GM10266 (cell line): ENCODE results near the gene PRKCH.

ENCODE experiments used
- DNase-seq: peaks from one replicate; pipeline ENCODE4 v3.0.0; 2012; ENCODE audit errors: extremely low spot score
- CTCF ChIP-seq: IDR thresholded peaks from 2 replicates; pipeline ENCODE4 v1.5.1; 2012; ENCODE audit warnings: mild to moderate bottlenecking, low read depth; ENCODE audit not compliant: control insufficient read depth, insufficient read depth; ENCODE audit errors: missing control alignments

The PRKCH gene

GRCh38 chr14:61492474-61492873 lies 171.1 kb downstream of the PRKCH start:
- TF ChIP-seq CTCF, result no peak
- no peak for DNase-seq

- TF ChIP-seq CTCF, result no peak
- DNase-seq, result no peak
These were observed 171.9 kb downstream of the PRKCH start for GRCh38 chr14:61493239-61493638.

GRCh38 chr14:61494018-61494417 lies 172.6 kb downstream of the PRKCH start:
- no peak for TF ChIP-seq CTCF
- DNase-seq, result no peak

- no peak for DNase-seq
- TF ChIP-seq CTCF, result no peak
These were observed 174.4 kb downstream of the PRKCH start for GRCh38 chr14:61495809-61496208.

GRCh38 chr14:61498303-61498702 lies 176.9 kb downstream of the PRKCH start:
- no peak for TF ChIP-seq CTCF
- DNase-seq, result no peak

GRCh38 chr14:61498811-61499210 lies 177.4 kb downstream of the PRKCH start:
- no peak for TF ChIP-seq CTCF
- no peak for DNase-seq

- no peak for DNase-seq
- no peak for TF ChIP-seq CTCF
These were observed 178.6 kb downstream of the PRKCH start for GRCh38 chr14:61499991-61500390.
